Measurements from ENCODE around the gene TRIM71.
"Not testable (repeated sequence)": the region's sequence is repeated elsewhere in the genome, so short reads cannot be mapped to it uniquely, and the experiment has no call there.

Gene TRIM71

GRCh38 chr3:32817558-32818228 is at the start of gene TRIM71:
TSS of gene TRIM71 (plus strand) at chr3:32817997. CDS start at chr3:32818081, 84 bp downstream.
- no peak for DNase-seq

DNA sequence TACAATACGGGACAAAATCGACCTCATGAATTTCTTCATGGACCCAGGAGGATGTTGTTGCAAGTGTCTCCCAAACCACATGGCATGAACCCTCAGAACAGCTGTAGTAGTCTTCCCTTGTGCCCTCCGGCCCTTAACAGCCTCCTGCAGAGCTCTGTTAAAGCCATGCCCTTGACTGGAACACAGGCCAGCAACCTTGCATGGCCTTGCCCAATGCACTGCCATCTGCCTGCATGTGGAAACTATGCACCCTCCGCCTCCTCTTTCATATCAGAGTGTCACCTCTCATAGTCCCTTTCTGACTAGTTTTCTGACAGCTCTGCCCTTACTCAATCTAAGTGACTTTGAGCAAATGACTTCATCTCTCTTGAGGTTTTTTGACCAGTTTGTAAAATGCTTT is 39.4 kb upstream of the TRIM71 start:
- DNase-seq: no peak

DNA sequence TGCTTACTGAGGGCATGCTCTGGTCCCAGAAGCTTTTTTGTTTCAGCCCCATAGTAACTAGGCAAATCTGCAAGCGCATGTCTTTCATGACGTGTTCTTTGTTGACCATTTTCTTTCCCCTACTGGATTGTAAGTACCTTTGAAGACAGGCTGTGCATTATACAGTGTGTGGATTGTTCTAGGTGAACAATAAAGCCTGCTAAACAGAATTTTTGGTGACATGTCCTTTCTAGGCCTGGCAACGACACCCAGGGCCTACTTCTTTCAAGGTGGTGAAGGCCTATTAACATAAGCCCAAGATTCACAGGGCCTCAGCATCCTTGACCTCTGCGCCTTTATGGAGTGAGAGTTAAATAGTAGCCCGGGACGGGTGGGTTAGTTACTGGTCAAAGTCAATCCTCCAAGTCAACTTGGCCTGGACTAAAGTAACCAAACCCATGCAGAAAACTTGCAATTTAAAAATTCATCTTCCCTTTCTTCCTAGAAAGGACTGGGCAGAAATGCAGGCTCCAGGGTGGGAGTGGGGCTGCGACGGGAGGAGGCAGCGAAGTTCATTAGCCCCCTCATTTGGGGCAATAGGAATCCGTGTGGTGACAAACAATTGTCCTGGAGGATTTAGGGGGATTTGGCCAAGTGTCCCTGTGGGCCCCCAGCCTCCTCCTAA is 37.6 kb upstream of the TRIM71 start:
- no peak for DNase-seq

GRCh38 chr3:32780735-32781210 is 37.0 kb upstream of the TRIM71 start:
- DNase-seq: peak; percentile 14

- DNase-seq: peak; percentile 64
Observed at GRCh38 chr3:32781211-32781968, 36.4 kb upstream of the TRIM71 start.

DNA sequence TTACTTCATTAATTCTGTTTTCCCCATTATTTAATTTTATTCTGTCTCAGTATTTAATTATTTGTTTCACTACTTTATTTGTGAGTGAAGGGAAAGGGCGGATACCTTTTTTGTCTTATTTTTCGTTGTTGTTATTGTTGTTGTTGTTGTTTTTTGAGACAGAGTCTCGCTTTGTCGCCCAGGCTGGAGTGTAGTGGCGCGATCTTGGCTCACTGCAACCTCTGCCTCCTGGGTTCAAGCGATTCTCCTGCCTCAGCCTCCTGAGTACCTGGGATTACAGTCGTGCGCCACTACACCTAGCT is 35.9 kb upstream of the TRIM71 start:
- not testable (repeated sequence) for DNase-seq

DNA sequence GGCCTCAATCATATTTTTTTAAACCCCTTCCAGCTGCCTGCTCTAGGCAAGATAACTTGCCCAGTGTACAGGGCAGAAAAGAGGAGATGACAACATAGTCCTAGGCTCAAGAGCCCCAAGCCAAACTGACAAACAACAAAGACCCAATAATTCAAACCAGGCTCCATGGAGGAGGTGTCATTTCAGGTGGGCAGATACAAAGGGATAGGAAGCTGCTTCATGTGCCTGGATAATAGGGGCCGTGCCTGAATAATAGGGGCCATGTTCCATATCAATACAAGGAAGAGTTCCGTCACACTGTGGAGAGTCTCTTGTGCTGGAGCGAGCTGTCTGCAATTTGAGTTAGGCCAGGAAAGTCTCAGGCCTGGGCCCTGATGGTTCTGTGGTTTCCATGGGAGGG is 35.4 kb upstream of the TRIM71 start:
- DNase-seq: no peak

- DNase-seq: no peak
Observed at GRCh38 chr3:32791833-32792232, 26.0 kb upstream of the TRIM71 start.

DNA sequence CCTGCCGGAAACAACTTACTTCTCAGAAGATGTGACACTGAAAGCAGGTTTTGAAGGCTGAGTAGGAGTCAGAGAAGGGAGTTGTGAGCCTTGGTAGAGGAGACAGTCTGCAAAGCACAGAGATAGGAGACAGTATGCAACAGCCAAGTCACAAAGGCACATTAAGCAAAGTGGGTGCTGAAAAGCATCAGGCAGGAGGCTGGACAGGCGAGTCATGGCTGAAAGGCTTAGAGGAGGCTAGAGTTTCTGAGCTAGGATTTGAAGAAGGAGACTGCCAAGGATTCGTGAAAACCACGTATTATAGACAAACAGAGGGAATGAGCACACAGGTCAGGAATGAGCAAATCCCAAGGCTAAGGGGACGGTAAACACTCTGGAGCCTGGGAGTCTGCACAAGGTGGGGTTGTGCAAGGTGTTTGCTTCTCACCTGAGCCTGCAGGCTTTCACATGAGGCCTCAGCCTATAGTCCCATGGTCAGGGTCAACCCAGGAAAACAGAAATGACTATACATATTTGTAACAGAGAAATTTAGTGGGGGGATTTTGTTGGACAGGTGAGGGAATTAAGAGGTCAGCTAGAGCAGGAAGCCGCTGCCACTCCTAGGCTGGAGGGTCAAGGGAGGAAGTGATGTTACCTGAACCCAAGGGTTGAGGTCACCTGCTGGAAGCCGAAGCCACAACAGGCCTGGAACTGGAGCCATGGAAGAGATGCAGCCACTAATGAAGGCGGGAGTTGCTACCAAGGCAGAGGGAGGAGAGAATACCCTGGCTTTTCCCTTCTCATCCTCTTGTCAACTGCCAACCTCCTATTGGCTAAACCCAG is 23.1 kb upstream of the TRIM71 start:
- no peak for DNase-seq

DNA sequence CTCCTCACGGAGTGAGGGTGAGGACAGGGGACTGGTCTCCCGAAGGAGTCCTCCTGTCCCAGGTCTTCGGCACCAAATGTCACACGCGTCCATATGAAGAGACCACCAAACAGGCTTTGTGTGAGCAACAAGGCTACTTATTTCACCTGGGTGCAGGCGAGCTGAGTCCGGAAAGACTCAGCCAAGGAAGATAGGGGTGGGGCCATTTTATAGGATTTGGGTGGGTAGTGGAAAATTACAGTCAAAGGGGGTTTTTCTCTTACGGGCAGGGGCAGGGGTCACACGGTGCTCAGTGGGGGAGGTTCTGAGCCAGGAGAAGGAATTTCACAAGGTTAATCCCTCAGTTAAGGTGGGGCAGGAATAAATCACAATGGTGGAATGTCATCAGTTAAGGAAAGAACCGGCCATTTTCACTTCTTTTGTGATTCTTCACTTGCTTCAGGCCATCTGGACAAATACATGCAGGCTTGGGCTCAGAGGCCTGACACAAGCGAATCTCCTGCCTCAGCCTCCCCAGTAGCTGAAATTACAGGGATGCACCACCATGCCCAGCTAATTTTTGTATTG is 21.3 kb upstream of the TRIM71 start:
- DNase-seq: not testable (repeated sequence)

DNA sequence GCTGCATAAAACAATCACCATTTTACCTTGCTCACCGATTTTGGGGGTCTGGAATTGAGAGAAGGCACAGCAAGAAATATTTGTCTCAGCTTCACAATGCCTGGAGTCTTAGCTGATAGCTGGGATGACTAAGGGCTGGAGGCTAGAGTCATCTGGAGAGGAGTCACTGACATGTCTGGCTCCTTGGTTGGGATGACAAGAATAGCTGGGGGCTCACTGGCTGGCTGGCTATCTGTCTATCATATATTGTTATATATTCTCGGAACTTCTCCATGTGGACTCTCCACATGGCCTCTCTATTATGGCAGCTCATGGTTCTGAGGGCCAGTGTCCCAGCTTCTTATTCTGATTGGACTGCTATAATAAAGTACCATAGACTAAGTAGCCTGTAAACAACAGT is 20.0 kb upstream of the TRIM71 start:
- DNase-seq: no peak

GRCh38 chr3:32801440-32801839 is 16.4 kb upstream of the TRIM71 start:
- DNase-seq: not testable (repeated sequence)

DNA sequence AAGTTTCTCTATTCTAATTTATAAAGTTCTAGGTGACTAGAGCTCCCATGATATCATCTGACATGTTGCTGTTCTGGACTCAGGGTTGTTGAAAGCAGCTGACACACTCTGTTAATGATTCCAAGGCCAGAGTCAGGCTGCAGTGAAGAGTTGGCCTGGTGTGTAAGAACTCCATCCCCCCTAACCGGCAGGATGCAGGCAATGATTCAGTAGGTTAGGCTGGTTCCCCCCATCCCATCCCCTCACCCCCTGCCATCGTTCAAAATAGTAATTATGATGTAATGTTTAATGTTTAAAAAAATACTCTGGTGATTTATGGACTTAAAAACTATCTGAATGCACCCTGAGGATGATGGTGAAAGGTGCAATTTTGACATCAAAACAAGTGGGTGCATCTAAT is 4.6 kb upstream of the TRIM71 start:
- no peak for DNase-seq

DNA sequence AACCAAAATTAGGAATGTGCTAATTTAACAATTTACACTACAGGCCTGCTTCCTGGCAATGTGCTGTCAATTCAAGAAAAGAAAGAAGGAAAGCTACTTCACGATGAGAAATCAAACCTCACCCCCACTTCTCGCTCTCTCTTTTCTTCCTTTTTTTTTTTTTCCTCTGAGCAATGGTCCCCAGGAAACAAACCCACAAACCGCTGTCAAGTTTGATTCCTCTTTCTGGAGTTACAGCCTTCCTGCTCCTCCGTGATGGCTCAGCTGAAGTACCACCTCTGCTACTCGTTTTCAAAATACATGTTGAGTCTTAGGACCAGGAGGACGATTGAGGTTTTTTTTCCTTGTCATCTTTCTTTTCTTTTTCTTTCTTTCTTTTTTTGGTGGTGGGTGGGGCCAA is 3.4 kb upstream of the TRIM71 start:
- DNase-seq: no peak

- DNase-seq: no peak
Observed at GRCh38 chr3:32815841-32816438, 1.9 kb upstream of the TRIM71 start.

GRCh38 chr3:32816439-32817256 is 1.1 kb upstream of the TRIM71 start:
- no peak for DNase-seq

DNA sequence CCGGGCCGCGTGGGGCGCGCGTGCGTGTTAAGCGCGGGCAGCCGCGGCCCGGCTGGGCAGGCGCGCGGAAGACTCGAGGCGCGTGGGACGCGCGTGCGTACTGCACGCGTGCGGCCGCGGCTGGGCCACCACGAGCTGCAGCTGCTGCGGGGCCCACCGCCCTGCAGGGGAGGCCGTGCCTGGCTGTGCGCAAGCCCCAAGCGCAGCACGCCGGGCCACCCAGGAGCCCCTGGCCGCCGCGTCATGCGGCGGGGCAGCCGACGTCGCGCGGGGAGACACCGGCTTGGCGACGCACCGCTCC is 590 bp upstream of the TRIM71 start:
- DNase-seq: no peak

GRCh38 chr3:32818229-32818969 is 602 bp downstream of the TRIM71 start:
- no peak for DNase-seq

- DNase-seq: no peak
Observed at GRCh38 chr3:32818970-32819511, 1.2 kb downstream of the TRIM71 start.

DNA sequence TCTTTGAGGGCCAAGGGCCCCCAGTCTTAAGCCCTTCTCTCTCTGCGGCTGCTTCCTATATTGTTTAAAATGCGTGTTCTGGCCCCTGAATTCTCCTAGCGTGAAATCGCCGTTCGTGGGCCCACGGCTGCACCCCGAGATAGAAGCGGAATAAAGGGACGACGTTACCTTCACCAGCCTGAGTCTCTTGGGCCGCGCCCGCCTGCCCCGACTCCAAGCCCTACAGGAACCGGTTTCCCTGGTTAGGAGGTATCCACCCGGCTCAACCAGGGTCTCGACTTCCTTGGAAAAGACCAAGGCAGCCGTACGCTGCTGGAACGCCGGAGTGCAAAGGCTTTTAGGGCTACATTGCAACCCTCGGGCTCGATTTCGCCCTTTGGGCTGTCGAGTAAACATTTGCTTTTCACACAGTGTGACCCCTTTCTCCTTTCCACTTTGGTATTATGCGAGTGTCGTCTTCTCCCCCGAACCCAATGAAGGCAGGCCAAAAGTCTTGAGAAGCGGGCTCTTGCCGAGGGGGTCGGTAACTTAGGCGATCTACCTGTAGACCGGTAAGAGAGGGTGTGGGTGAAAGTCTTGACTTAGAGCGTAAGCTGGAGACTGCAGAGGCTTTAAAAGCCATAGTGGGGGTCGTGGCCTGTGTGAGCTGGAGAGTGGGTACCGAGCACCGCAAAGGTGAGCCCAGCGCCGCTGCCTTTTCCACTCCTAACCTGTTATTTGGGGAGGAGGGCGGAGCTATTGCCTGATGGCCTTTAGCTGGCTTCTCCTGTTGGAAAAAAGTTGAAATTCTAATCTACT is 2.0 kb downstream of the TRIM71 start:
- DNase-seq: no peak

Data from activated CD8-positive, alpha-beta memory T cell treated with anti-CD3 and anti-CD28 coated beads, Interleukin-2, amount 50 U/mL, for 4 hours (primary cell).